SK-N-SH (cell line): Measurements from ENCODE around the gene POLR3E.

Source experiments
- CHD2 ChIP-seq: fragments of 150-350 bp; IDR thresholded peaks from 2 replicates; pipeline ENCODE4 v1.6.1; 2018; ENCODE audit warnings: low read length; ENCODE audit not compliant: partially characterized antibody
- ELF1 ChIP-seq: IDR thresholded peaks from 2 replicates; pipeline ENCODE4 v1.4.0; 2012
- EP300 ChIP-seq, 2 experiments: IDR thresholded peaks; 2 replicates each; pipeline versions ENCODE4 v1.4.0 to v1.6.1; 2012; ENCODE audit warnings: borderline replicate concordance in 1 of 2, low read depth in 1 of 2, low read length in 1 of 2
- FOSL2 ChIP-seq: IDR thresholded peaks from 2 replicates; pipeline ENCODE4 v1.4.0; 2012; ENCODE audit warnings: low read depth, mild to moderate bottlenecking, moderate library complexity, borderline replicate concordance
- FOXJ3 ChIP-seq: sonication (generic); formaldehyde crosslinking; IDR thresholded peaks from 2 replicates; pipeline ENCODE4 v1.5.1; 2020; ENCODE audit warnings: mild to moderate bottlenecking, missing genetic modification reagents
- POLR2AphosphoS5 ChIP-seq: IDR thresholded peaks from 2 replicates; pipeline ENCODE4 v1.6.1; 2012; ENCODE audit warnings: low read depth, low read length
- RAD21 ChIP-seq: IDR thresholded peaks from 2 replicates; pipeline ENCODE4 v1.6.1; 2012; ENCODE audit warnings: mild to moderate bottlenecking, low read length
- RFX5 ChIP-seq: IDR thresholded peaks from 2 replicates; pipeline ENCODE4 v1.6.1; 2012; ENCODE audit warnings: mild to moderate bottlenecking, improper control_type of control experiment, low read length
- SMC3 ChIP-seq: IDR thresholded peaks from 2 replicates; pipeline ENCODE4 v1.6.1; 2012; ENCODE audit warnings: low read depth, low read length, improper control_type of control experiment
- TF ChIP-seq, protein P1 (sequence below): fragments of 200-600 bp; sonication (generic); IDR thresholded peaks from 2 replicates; pipeline ENCODE4 v1.6.1; 2017; ENCODE audit warnings: antibody characterized with exemption, mild to moderate bottlenecking, moderate library complexity
- TF ChIP-seq, protein P2 (sequence below): fragments of 150-350 bp; IDR thresholded peaks from 2 replicates; pipeline ENCODE4 v1.6.1; 2017; ENCODE audit warnings: antibody characterized with exemption, low read length, low read depth, borderline replicate concordance
- TF ChIP-seq, protein P3 (sequence below): IDR thresholded peaks from 2 replicates; pipeline ENCODE4 v1.4.0; 2012; ENCODE audit warnings: low read depth, borderline replicate concordance
- TF ChIP-seq, protein P4 (sequence below): IDR thresholded peaks from 2 replicates; pipeline ENCODE4 v1.6.1; 2012; ENCODE audit warnings: mild to moderate bottlenecking, low read depth, low read length, moderate library complexity

DNA sequence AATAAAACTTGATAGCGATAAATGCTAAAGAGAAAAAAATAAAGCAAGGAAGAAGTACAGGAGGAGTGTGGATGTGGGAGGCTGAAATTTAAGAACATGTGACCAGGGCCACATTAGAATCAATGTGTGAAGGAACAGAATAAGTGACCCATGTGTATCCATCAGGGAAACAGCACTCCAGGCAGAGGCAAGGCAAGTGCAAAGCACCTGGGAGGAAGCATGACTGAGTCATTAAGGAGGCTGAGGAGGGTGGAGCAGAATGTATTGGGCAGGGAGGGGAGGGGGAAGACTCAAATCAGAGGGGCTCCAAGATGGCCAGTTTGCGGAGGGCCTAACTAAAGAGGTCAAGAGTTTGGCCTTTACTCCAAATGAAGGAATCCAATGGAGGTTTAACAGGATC lies 69.2 kb downstream of the POLR3E start:
- TF ChIP-seq CHD2 (no peak), ELF1 (no peak), RAD21 (no peak), FOXJ3 (CRISPR knock-in tag) (no peak), EP300 (IDR thresholded peaks at IDR 0.05; ENCODE audit: borderline replicate concordance in 1 of 2, low read depth in 1 of 2, low read length in 1 of 2) (no peak), SMC3 (no peak), POLR2AphosphoS5 (no peak), FOSL2 (no peak), RFX5 (no peak)
- TF ChIP-seq, protein P1, sequence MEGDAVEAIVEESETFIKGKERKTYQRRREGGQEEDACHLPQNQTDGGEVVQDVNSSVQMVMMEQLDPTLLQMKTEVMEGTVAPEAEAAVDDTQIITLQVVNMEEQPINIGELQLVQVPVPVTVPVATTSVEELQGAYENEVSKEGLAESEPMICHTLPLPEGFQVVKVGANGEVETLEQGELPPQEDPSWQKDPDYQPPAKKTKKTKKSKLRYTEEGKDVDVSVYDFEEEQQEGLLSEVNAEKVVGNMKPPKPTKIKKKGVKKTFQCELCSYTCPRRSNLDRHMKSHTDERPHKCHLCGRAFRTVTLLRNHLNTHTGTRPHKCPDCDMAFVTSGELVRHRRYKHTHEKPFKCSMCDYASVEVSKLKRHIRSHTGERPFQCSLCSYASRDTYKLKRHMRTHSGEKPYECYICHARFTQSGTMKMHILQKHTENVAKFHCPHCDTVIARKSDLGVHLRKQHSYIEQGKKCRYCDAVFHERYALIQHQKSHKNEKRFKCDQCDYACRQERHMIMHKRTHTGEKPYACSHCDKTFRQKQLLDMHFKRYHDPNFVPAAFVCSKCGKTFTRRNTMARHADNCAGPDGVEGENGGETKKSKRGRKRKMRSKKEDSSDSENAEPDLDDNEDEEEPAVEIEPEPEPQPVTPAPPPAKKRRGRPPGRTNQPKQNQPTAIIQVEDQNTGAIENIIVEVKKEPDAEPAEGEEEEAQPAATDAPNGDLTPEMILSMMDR: no peak
- TF ChIP-seq, protein P2, sequence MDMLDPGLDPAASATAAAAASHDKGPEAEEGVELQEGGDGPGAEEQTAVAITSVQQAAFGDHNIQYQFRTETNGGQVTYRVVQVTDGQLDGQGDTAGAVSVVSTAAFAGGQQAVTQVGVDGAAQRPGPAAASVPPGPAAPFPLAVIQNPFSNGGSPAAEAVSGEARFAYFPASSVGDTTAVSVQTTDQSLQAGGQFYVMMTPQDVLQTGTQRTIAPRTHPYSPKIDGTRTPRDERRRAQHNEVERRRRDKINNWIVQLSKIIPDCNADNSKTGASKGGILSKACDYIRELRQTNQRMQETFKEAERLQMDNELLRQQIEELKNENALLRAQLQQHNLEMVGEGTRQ: no peak
- TF ChIP-seq, protein P3, sequence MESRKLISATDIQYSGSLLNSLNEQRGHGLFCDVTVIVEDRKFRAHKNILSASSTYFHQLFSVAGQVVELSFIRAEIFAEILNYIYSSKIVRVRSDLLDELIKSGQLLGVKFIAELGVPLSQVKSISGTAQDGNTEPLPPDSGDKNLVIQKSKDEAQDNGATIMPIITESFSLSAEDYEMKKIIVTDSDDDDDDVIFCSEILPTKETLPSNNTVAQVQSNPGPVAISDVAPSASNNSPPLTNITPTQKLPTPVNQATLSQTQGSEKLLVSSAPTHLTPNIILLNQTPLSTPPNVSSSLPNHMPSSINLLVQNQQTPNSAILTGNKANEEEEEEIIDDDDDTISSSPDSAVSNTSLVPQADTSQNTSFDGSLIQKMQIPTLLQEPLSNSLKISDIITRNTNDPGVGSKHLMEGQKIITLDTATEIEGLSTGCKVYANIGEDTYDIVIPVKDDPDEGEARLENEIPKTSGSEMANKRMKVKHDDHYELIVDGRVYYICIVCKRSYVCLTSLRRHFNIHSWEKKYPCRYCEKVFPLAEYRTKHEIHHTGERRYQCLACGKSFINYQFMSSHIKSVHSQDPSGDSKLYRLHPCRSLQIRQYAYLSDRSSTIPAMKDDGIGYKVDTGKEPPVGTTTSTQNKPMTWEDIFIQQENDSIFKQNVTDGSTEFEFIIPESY: no peak
- TF ChIP-seq, protein P4, sequence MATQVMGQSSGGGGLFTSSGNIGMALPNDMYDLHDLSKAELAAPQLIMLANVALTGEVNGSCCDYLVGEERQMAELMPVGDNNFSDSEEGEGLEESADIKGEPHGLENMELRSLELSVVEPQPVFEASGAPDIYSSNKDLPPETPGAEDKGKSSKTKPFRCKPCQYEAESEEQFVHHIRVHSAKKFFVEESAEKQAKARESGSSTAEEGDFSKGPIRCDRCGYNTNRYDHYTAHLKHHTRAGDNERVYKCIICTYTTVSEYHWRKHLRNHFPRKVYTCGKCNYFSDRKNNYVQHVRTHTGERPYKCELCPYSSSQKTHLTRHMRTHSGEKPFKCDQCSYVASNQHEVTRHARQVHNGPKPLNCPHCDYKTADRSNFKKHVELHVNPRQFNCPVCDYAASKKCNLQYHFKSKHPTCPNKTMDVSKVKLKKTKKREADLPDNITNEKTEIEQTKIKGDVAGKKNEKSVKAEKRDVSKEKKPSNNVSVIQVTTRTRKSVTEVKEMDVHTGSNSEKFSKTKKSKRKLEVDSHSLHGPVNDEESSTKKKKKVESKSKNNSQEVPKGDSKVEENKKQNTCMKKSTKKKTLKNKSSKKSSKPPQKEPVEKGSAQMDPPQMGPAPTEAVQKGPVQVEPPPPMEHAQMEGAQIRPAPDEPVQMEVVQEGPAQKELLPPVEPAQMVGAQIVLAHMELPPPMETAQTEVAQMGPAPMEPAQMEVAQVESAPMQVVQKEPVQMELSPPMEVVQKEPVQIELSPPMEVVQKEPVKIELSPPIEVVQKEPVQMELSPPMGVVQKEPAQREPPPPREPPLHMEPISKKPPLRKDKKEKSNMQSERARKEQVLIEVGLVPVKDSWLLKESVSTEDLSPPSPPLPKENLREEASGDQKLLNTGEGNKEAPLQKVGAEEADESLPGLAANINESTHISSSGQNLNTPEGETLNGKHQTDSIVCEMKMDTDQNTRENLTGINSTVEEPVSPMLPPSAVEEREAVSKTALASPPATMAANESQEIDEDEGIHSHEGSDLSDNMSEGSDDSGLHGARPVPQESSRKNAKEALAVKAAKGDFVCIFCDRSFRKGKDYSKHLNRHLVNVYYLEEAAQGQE: no peak
